ENCODE data around the gene EFNA3.

The EFNA3 gene

DNA sequence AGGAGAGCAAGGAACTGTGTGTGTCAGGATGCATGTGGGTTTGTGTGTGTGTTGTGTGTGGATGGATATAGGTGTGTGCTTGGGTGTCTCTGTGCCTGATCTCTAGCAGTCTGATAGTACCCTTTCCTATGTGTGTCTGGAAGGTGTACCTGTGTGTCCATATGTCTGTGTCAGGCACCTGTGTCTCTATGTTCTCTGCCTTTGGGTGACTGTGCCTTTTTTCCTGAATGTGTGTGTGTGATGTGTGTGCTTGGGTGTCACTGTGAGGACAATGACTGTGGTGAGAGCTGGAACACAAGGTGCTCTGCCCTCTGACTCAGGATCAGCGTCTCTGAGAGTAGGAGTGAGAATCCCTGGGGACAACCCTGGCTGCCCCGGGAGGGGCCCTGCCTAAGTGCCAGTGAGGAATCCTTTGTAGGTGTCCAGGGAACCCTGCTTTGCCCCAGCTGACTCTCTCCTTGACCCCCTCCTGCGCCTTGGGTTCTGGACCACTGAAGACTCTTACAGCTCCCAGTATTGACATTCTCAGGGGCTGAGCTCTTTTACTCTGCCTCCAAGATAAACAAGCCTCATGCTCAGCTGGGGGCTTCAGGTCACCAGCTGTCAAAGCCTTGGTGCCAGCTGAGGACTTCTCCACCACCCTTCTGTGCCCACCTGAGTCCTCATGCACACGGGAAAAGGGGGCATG, 735 bp upstream of the EFNA3 start:
- no peak overlapping the region for H3K27ac ChIP-seq
- in situ Hi-C loops (cut with HindIII; ENCODE audit: low pct_ligation_motif_present, low sequenced_read_pairs) = no loop called here
- peaks cover 37% of the 10 kb centered on the region for H3K27me3 ChIP-seq (replicated peaks)
- H3K36me3 ChIP-seq (replicated peaks) = no peaks in the 10 kb centered on the region
- no peak for DNase-seq
- TF ChIP-seq, protein P1, sequence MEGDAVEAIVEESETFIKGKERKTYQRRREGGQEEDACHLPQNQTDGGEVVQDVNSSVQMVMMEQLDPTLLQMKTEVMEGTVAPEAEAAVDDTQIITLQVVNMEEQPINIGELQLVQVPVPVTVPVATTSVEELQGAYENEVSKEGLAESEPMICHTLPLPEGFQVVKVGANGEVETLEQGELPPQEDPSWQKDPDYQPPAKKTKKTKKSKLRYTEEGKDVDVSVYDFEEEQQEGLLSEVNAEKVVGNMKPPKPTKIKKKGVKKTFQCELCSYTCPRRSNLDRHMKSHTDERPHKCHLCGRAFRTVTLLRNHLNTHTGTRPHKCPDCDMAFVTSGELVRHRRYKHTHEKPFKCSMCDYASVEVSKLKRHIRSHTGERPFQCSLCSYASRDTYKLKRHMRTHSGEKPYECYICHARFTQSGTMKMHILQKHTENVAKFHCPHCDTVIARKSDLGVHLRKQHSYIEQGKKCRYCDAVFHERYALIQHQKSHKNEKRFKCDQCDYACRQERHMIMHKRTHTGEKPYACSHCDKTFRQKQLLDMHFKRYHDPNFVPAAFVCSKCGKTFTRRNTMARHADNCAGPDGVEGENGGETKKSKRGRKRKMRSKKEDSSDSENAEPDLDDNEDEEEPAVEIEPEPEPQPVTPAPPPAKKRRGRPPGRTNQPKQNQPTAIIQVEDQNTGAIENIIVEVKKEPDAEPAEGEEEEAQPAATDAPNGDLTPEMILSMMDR (IDR thresholded peaks at IDR 0.05; ENCODE audit: low read depth, low read length, missing control alignments) = no peak
- H3K4me3 ChIP-seq (ENCODE audit: low read depth, low read length) = no peak overlapping the region

DNA sequence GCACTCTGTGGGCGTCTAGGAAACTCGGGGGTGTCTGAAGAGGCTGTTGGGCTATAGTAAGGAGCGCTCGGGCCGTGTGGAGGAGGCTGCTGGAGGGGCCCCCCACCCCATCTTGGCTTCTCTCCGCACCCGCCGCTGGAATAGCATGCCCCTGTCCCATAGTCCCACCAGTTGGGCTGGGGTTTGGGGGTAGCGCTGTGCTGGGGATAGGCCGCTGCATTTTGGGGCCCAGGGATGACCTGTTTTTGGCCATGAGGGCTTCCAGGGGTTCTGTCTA, 511 bp downstream of the EFNA3 start:
- no peak for DNase-seq
- Histone ChIP-seq H3K27me3 (replicated peaks) (peaks cover 44% of the 10 kb centered on the region), H3K36me3 (replicated peaks) (no peaks in the 10 kb centered on the region), H3K27ac (no peak overlapping the region), H3K4me3 (ENCODE audit: low read depth, low read length) (peak overlapping the region; percentile 42)
- TF ChIP-seq, protein P1 (IDR thresholded peaks at IDR 0.05; ENCODE audit: low read depth, low read length, missing control alignments) = no peak
- in situ Hi-C loops (cut with HindIII; ENCODE audit: low pct_ligation_motif_present, low sequenced_read_pairs) = no loop called here

DNA sequence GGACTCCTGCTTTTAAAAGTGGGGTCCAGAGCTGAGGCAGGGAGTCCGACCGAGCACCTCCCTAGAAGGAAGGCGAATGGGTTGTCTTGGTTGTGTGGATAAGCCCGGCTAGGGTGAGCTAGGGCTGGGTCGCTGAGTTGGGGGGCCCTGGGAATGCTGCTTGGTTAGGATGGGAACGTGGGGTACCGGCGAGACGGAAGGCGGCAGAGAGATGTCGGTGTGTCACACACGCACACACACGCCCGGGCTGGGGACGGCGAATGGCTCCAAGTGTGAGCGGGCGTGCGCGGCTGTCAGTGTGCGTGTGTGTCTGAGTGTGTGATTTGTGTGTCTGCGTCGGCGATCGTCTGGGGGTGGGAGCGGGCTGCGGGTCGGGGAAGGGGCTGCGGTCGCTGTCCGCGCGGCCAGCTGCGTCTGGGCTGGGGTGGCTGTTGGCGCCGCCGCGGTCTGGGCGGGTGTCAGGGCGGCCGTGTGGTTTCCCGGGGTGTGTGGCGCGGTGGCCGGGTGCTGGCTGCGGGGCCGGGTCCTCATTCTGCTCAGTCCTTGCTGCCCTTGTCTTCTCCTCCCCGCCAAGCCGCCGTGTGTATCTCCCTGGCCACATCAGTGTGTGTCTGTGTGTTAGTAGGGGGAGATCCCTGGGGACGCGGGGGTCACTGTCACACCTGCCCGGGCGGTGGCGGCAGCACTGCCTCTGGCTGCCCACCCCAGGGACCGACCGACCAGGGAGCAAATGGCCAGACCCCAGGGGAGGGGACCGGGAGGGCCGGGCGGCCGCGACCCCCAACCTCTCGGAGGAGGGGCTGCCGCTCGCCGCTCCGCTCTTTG, 1.1 kb downstream of the EFNA3 start:
- no peak for DNase-seq
- H3K27me3 ChIP-seq (replicated peaks) = peaks cover 44% of the 10 kb centered on the region

DNA sequence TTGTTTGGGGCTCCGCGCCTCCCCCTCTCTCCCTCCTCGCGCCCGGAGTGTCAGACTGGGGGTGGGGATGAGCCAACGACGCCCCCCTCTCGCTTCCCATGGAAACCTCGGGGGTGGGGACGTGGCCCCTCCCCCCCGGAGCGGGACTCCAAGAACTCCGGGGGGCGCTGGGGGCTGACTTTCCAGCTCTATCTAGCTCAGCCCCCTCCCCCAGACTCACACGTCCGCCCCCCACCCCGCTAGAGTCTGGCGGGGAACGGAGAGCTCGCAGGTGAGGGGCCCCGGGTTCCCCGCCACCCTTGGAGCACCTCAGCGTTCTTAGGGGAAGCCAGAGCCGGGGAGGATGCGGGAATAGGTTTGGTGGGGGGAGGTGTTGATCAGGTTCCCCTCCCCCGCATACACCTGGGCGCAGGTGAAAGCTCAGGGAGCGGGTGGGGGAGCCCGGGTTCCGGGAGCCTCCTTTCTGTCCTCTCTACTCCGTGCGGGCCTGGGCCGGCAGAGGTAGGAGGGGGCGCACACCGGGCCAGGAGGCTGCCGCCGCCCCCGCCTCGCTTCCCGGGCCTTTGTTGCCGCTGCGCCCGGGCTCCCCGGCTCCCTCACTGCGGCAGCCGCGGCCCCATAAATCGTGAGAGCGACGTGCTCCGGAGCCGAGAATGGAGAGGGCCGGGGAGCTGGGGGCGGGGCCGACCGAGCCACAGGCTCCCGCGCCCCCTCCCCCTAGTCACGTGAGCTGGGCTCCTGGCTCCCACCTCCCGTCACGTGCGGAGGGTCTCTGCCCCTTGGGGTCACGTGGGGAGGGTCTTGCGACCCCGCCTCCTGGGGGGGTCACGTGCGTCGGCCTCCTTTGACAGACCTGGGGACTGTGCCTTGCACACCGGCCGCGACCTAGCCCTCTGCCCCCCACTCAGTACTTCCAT, 1.9 kb downstream of the EFNA3 start:
- Histone ChIP-seq H3K36me3 (replicated peaks) (no peaks in the 10 kb centered on the region), H3K27me3 (replicated peaks) (peaks cover 44% of the 10 kb centered on the region), H3K27ac (no peak overlapping the region), H3K4me3 (ENCODE audit: low read depth, low read length) (no peak overlapping the region)
- DNase-seq = no peak
- in situ Hi-C loops (cut with HindIII; ENCODE audit: low pct_ligation_motif_present, low sequenced_read_pairs) = no loop called here
- TF ChIP-seq, protein P1 (IDR thresholded peaks at IDR 0.05; ENCODE audit: low read depth, low read length, missing control alignments) = no peak

More for the DNA sequence above, 1.1 kb downstream of the EFNA3 start:
- TF ChIP-seq, protein P1 (IDR thresholded peaks at IDR 0.05; ENCODE audit: low read depth, low read length, missing control alignments) = no peak
- Histone ChIP-seq H3K4me3 (ENCODE audit: low read depth, low read length) (no peak overlapping the region), H3K27ac (no peak overlapping the region), H3K36me3 (replicated peaks) (no peaks in the 10 kb centered on the region)
- in situ Hi-C loops (cut with HindIII; ENCODE audit: low pct_ligation_motif_present, low sequenced_read_pairs) = no loop called here

DNA sequence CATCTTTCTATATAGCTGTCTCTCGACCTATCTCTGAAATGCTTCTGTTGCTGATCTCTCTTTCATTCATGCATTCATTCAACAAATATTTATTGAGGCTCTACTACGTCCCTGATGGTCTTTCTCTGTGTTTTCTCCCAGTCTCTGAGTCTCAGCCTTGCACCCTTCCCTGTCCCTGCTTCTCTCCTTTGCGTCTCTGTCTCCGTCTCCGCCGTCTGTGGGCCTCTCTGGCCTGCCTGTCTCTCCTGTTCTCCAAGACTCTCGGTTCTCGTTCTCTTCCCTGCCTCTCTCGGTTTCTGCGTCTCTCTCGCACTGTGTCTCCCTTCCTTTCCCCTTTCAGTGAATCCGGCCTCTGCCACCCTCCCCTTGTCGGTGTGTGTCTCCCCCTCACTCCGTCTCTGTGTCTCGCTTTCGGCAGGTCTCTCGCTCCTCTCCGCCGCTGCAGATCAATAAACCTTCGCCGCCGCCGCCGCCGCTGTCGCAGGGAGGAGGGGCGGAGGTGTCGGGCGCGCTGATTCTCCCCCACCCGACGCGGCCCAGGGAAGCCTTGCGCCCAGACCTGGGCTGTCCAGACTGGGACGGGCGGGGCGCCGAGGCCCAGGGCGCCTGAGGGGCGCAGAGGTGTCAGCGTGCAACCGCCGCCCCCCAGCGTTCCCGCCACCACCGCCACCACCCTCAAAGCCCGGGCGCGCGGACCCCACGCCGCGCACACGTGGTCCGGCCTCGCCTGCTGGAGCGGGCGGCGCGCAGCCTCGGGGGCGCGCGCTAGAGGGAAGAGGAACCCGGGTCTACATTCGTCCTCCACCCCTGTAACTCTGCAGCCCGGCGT, 3.0 kb downstream of the EFNA3 start:
- in situ Hi-C loops (cut with HindIII; ENCODE audit: low pct_ligation_motif_present, low sequenced_read_pairs) = no loop called here
- H3K27ac ChIP-seq = no peak overlapping the region
- H3K27me3 ChIP-seq (replicated peaks) = peaks cover 44% of the 10 kb centered on the region
- no peaks in the 10 kb centered on the region for H3K36me3 ChIP-seq (replicated peaks)
- no peak for DNase-seq
- H3K4me3 ChIP-seq (ENCODE audit: low read depth, low read length) = no peak overlapping the region
- TF ChIP-seq, protein P1 (IDR thresholded peaks at IDR 0.05; ENCODE audit: low read depth, low read length, missing control alignments) = no peak

All from brain microvascular endothelial cell (primary cell).